Colonic mucosa (tissue), 4 donors: ENCODE data around the gene ACAP3. TPM values are rescaled to one million over a fixed set of nuclear protein-coding genes. Genes with fewer than 3 reads are reported as not detected.

Experiments used
- DNase-seq: peaks from one replicate; pipeline ENCODE4 v3.0.0-alpha.2; 2020
- H3K27ac ChIP-seq: fragments of 200-600 bp; one replicate; pipeline ENCODE4 v1.8.0; 2021
- H3K27me3 ChIP-seq: fragments of 200-600 bp; one replicate; pipeline ENCODE4 v1.8.0; 2021
- H3K36me3 ChIP-seq: fragments of 200-600 bp; one replicate; pipeline ENCODE4 v1.8.0; 2021
- H3K4me1 ChIP-seq: fragments of 200-600 bp; one replicate; pipeline ENCODE4 v1.8.0; 2021; ENCODE audit warnings: mild to moderate bottlenecking
- H3K4me3 ChIP-seq: fragments of 200-600 bp; one replicate; pipeline ENCODE4 v1.8.0; 2021
- H3K9ac ChIP-seq, 2 donors: one replicate each; pipeline ENCODE4 v1.7.0; 2013; ENCODE audit warnings: control low read depth in 2 of 2, low read depth in 2 of 2, low read length in 2 of 2
- H3K9me3 ChIP-seq: fragments of 200-600 bp; one replicate; pipeline ENCODE4 v1.8.0; 2021
- intact Hi-C: fragments of 100-400 bp; cut with DNase I; formaldehyde crosslinking; loops from one replicate; pipeline ENCODE4 v1.14.1; 2022
- total RNA-seq, 2 donors: library from RNA; stranded (reverse); fragmentation: NEBNext Ultra II Directional in 1 of 2; extraction: Animal tissue kit (Norgen Biotek cat#: 25700) in 1 of 2; gene quantifications; one replicate each; pipeline ENCODE4 v1.2.1, GENCODE V29; 2021
- TF ChIP-seq, protein P1 (sequence below): fragments of 200-600 bp; IDR thresholded peaks from one replicate; pipeline ENCODE4 v1.8.0; 2022; ENCODE audit warnings: antibody characterized with exemption, mild to moderate bottlenecking
- donor health status: healthy.
- donor health status: DM: no; HTN: no; CAD: no.
- donor health status: DM: no; HTN: no; CAD: no.

The ACAP3 gene
- total RNA-seq, 2 donors from 2014 or later: 34.1 to 68.1 TPM

DNA sequence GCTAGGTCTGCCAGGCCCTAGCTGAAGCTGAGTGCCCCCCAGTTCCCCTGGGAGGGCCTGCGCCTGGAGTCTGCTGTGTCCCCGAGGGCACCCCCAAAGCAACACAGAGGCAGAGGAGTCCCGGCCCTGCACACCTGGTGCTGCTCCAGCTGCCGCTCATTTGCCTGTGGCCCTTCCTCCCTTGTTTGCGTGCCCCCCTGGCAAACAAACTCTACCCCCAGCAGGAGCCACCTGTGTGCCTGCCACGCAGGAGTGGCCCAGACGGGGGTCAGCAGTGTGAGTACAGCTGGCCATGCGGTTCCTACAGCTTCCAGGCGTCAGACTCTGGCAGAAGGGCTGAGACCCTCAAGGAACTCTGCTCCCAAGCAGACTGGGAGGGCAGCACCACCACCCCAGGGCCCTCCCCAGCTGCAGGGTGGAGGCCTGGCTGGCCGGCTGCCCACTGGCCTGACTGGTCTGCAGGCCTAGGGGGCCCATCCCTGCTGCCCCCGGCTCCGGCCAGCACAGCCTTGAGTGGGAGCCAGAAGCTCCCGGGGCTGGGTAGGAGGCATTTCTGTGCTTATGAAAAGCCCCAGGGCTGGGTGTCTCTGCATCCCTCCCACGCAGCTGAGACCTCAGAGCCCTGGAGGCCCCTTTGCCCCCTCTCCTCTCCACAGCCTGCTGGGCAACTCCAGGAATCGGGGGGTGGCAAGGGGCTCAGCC, 22.8 kb upstream of the ACAP3 start:
- H3K9me3 ChIP-seq: no peaks in the 10 kb centered on the region
- peak overlapping the region in 1 of 2 donors; percentile 46 for H3K9ac ChIP-seq
- DNase-seq: no peak
- H3K27me3 ChIP-seq: no peaks in the 10 kb centered on the region
- H3K4me1 ChIP-seq: peaks cover 6% of the 10 kb centered on the region
- H3K36me3 ChIP-seq: no peaks in the 10 kb centered on the region
- H3K27ac ChIP-seq: no peak overlapping the region
- TF ChIP-seq, protein P1, sequence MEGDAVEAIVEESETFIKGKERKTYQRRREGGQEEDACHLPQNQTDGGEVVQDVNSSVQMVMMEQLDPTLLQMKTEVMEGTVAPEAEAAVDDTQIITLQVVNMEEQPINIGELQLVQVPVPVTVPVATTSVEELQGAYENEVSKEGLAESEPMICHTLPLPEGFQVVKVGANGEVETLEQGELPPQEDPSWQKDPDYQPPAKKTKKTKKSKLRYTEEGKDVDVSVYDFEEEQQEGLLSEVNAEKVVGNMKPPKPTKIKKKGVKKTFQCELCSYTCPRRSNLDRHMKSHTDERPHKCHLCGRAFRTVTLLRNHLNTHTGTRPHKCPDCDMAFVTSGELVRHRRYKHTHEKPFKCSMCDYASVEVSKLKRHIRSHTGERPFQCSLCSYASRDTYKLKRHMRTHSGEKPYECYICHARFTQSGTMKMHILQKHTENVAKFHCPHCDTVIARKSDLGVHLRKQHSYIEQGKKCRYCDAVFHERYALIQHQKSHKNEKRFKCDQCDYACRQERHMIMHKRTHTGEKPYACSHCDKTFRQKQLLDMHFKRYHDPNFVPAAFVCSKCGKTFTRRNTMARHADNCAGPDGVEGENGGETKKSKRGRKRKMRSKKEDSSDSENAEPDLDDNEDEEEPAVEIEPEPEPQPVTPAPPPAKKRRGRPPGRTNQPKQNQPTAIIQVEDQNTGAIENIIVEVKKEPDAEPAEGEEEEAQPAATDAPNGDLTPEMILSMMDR: no peak
- no peak overlapping the region for H3K4me3 ChIP-seq
- intact Hi-C loops: no loop called here

DNA sequence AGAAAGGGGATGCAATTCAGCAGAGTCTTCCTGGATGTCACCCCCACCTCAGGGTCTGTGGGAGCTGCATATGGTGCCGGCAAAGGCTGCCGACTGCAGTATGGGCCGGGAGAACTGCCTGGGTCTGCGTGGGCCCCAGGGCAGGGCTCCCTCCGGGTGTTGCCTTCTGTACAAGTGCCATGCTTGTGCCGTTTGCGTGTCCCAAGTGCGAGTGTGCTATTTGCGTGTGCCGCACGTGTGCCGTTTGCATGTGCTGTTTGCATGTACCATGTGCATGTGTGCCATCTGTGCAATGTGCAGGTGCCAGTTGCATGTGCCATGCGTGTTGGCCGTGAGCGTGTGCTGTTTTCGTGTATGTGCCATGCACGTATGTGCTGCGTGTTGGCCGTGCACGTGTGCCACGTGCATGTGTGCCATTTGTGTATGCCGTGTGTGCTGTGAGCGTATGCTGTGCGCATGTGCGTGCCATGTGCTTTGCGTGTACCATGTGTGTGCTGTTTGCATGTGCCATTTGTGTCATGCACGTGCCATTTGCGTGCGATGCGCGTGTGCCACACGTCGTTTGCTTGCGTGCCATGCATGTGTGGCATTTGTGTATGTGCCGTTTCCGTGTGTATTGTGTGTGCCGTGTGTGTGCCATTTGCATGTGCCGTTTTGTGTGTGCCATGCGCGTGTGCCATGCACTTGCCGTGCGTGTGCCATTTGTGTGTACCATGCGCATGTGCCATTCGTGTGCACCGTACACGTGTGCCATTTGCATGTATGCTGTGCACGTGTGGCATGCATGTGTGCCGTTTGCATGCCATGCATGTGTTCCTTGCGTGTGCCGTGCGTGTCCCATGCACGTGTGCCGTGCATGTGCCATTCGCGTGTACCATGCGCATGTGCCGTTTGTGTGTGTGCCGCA, 21.8 kb upstream of the ACAP3 start:
- Histone ChIP-seq H3K4me1 (peaks cover 8% of the 10 kb centered on the region), H3K9ac (no peak overlapping the region), H3K27ac (no peak overlapping the region), H3K9me3 (no peaks in the 10 kb centered on the region), H3K27me3 (no peaks in the 10 kb centered on the region), H3K36me3 (no peaks in the 10 kb centered on the region), H3K4me3 (no peak overlapping the region)
- DNase-seq: no peak
- TF ChIP-seq, protein P1: no peak
- intact Hi-C loops: no loop called here

DNA sequence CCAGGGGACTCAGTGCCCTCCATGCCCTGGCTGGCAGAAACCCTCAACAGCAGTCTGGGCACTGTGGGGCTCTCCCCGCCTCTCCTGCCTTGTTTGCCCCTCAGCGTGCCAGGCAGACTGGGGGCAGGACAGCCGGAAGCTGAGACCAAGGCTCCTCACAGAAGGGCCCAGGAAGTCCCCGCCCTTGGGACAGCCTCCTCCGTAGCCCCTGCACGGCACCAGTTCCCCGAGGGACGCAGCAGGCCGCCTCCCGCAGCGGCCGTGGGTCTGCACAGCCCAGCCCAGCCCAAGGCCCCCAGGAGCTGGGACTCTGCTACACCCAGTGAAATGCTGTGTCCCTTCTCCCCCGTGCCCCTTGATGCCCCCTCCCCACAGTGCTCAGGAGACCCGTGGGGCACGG, 20.5 kb upstream of the ACAP3 start:
- Histone ChIP-seq H3K4me3 (no peak overlapping the region), H3K9ac (no peak overlapping the region), H3K36me3 (no peaks in the 10 kb centered on the region), H3K4me1 (peaks cover 10% of the 10 kb centered on the region), H3K27me3 (no peaks in the 10 kb centered on the region), H3K9me3 (no peaks in the 10 kb centered on the region), H3K27ac (no peak overlapping the region)
- intact Hi-C loops: no loop called here
- TF ChIP-seq, protein P1: no peak
- no peak for DNase-seq

DNA sequence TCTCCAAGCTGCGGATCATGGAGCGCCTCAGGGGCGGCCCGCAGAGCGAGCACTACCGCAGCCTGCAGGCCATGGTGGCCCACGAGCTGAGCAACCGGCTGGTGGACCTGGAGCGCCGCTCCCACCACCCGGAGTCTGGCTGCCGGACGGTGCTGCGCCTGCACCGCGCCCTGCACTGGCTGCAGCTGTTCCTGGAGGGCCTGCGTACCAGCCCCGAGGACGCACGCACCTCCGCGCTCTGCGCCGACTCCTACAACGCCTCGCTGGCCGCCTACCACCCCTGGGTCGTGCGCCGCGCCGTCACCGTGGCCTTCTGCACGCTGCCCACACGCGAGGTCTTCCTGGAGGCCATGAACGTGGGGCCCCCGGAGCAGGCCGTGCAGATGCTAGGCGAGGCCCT, 19.6 kb upstream of the ACAP3 start:
- TF ChIP-seq, protein P1: no peak
- intact Hi-C loops: no loop called here
- no peak overlapping the region for H3K27ac ChIP-seq
- no peak for DNase-seq
- no peaks in the 10 kb centered on the region for H3K9me3 ChIP-seq
- H3K36me3 ChIP-seq: no peaks in the 10 kb centered on the region
- peaks cover 13% of the 10 kb centered on the region for H3K4me1 ChIP-seq
- H3K4me3 ChIP-seq: no peak overlapping the region
- H3K9ac ChIP-seq: no peak overlapping the region
- H3K27me3 ChIP-seq: no peaks in the 10 kb centered on the region

DNA sequence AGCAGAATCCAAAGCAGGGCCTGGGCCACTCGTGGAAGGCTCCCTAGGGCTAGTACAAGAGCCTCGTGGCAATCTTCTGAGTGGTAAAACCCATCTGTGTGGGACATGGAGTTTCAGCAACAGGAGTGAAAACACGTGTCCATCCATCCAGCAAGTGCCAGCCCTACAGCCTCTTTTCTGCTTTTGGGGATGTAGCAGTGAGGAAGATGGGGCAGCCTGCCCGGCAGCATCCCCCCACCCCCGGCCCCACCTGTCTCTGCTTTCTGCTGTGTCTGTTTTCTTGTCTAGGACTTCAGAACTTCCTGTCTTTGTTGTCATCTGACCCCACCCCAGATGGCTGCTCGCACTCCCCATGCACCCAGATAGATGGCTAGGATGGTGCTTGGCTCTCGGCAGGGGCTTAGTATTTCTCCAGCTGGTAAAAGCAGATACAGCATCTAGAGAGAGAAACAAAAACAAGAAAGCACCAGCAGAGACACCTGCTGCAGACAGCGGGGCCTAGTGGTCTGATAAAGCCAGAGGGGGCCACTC, 18.4 kb upstream of the ACAP3 start:
- Histone ChIP-seq H3K27ac (no peak overlapping the region), H3K27me3 (no peaks in the 10 kb centered on the region), H3K4me3 (peak overlapping the region; percentile 99), H3K9me3 (no peaks in the 10 kb centered on the region), H3K9ac (peak overlapping the region; percentile 89 to 99), H3K36me3 (no peaks in the 10 kb centered on the region), H3K4me1 (peaks cover 13% of the 10 kb centered on the region)
- DNase-seq: no peak
- TF ChIP-seq, protein P1: no peak
- intact Hi-C loops: no loop called here
